HL-60 (cell line): ENCODE results near the gene LTV1.

Experiments
- DNase-seq, 2 experiments: peaks; one replicate each; pipeline ENCODE4 v3.0.0-alpha.2; 2010 to 2020; ENCODE audit warnings: low read depth in 1 of 2, low spot score in 1 of 2
- H3K27ac ChIP-seq: fragments of 250-450 bp; sonication (Bioruptor Pico); replicated peaks from 2 replicates; pipeline ENCODE4 v1.5.1; 2020; ENCODE audit warnings: mild to moderate bottlenecking, moderate library complexity
- H3K27me3 ChIP-seq: fragments of 250-450 bp; sonication (Bioruptor Pico); 2 replicates; pipeline ENCODE4 v1.5.1; 2021; ENCODE audit warnings: mild to moderate bottlenecking, moderate library complexity; ENCODE audit not compliant: insufficient read depth, poor library complexity, severe bottlenecking
- H3K4me3 ChIP-seq: replicated peaks from 2 replicates; pipeline ENCODE4 v1.5.1; 2011; ENCODE audit warnings: mild to moderate bottlenecking, control low read depth, low read length; ENCODE audit not compliant: insufficient read depth
- CTCF ChIP-seq: IDR thresholded peaks from one replicate; pipeline ENCODE4 v1.5.1; 2011; ENCODE audit warnings: low read length, control low read depth, inconsistent platforms; ENCODE audit not compliant: insufficient read depth
- GABPA ChIP-seq: IDR thresholded peaks from 2 replicates; pipeline ENCODE4 v1.6.1; 2012; ENCODE audit warnings: low read depth
- POLR2AphosphoS5 ChIP-seq: IDR thresholded peaks from 2 replicates; pipeline ENCODE4 v1.6.1; 2012; ENCODE audit warnings: low read depth
- REST ChIP-seq: IDR thresholded peaks from 2 replicates; pipeline ENCODE4 v1.6.1; 2012; ENCODE audit warnings: low read depth; ENCODE audit not compliant: insufficient replicate concordance
- SPI1 ChIP-seq: IDR thresholded peaks from 2 replicates; pipeline ENCODE4 v1.6.1; 2012; ENCODE audit warnings: low read depth, mild to moderate bottlenecking, borderline replicate concordance

The LTV1 gene

GRCh38 chr6:143804835-143805239 is 38.3 kb upstream of the LTV1 start:
- TF ChIP-seq POLR2AphosphoS5 (no peak), REST (no peak), CTCF (no peak), SPI1 (no peak), GABPA (no peak)
- Histone ChIP-seq H3K4me3 (no peak overlapping the region), H3K27ac (no peak overlapping the region), H3K27me3 (no peaks in the 10 kb centered on the region)
- no peak for DNase-seq

GRCh38 chr6:143806282-143807102 is 36.6 kb upstream of the LTV1 start:
- Histone ChIP-seq H3K27me3 (no peaks in the 10 kb centered on the region), H3K4me3 (no peak overlapping the region), H3K27ac (peak overlapping the region; percentile 60)
- peak; percentile 68 to 77 for DNase-seq
- no peak for TF ChIP-seq CTCF
- TF ChIP-seq POLR2AphosphoS5: 0 out of 2 replicates have a peak, but pooled peaks have one; percentile 29
- TF ChIP-seq SPI1: no peak
- no peak for TF ChIP-seq REST

GRCh38 chr6:143807103-143807772 is 35.9 kb upstream of the LTV1 start:
- H3K4me3 ChIP-seq: peak overlapping the region; percentile 22
- peak in 1 of 2 experiments; percentile 49 for DNase-seq
- TF ChIP-seq CTCF: no peak
- no peak for TF ChIP-seq SPI1
- TF ChIP-seq GABPA: no peak
- no peak for TF ChIP-seq POLR2AphosphoS5
- TF ChIP-seq REST: no peak
- peak overlapping the region; percentile 60 for H3K27ac ChIP-seq
- no peaks in the 10 kb centered on the region for H3K27me3 ChIP-seq
